Measurements from ENCODE around the gene ANKRD29.
"Not testable (repeated sequence)": the region's sequence is repeated elsewhere in the genome, so short reads cannot be mapped to it uniquely, and the experiment has no call there.

Gene ANKRD29

DNA sequence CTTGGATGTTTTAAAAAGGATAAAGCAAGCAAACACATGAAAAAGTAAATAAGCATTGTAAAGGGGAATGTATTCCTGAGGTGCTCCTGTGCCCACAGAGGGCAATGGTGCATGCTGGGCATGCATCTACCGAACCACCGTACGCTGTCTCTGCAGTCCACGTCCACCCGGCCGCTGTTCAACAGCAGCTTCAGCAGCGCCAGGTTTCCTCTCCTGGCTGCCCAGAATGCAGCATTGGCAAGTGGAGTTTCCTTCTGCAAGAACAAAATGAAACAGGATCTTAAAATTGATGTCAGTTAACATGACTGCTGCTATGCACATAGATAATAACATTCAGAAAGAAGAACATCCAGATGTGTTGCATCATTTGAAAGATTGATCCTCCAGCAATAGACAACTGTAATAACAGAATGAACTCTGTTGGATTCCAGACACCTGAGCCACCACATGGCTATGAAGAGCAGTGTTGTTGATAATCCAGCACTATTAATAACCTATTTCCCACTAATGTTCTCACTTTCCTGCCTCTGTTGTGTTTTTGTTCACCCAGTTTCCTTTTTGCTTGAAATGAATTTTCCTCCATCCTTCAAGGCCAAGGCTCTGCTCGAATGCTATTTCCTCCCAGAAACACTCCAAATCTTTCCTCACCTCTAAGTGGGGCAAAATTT is 13.6 kb downstream of the ANKRD29 start:
- no peak for TF ChIP-seq JUND (IDR thresholded peaks at IDR 0.05; ENCODE audit: low read depth)
- in situ Hi-C loops (cut with HindIII; ENCODE audit: low pct_unique_long_range_greater_than_20kb, low sequenced_read_pairs), result no loop called here
- no peak for DNase-seq (ENCODE audit: low read depth in 1 of 2, low spot score in 1 of 2)

DNA sequence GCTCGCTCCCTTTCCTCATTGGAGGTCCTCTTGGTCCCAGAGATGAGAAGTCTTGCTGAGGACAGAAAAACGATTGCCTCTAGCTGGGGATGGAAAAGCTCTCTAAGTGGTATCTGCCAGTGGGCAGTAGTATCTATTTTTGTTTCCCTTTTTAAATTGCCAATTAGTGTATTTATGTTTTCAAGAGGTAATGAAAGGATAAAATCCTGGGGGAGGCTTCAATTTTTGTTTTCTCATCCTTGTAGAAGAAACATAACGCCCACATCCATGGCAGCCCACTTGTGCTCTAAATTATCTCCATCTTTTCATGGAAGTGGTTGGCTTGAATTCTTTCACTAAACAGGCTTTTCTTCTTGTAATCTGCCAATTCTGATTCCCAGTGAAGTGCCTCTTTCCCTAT is 14.3 kb downstream of the ANKRD29 start:
- in situ Hi-C loops (cut with HindIII; ENCODE audit: low pct_unique_long_range_greater_than_20kb, low sequenced_read_pairs), result no loop called here
- no peak for DNase-seq (ENCODE audit: low read depth in 1 of 2, low spot score in 1 of 2)

DNA sequence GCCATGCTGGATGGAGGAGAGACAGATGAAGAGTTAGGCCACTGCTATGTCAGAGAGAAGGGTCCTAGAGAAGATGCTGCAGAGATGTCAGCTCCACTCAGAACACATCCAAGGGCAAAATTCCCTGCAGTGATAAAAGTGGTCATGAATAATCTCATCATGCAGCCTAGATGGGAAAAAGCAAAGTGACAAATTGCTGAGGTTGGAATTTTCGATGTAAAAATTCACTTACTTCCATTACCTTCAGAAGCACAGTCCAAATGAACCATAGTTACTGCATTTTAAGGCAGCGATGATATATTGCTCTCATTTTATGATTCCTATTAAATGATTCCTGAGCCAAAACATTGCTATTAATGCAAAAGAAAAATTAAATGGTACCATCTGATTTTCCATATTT is 16.4 kb downstream of the ANKRD29 start:
- in situ Hi-C loops (cut with HindIII; ENCODE audit: low pct_unique_long_range_greater_than_20kb, low sequenced_read_pairs), result no loop called here
- no peak for TF ChIP-seq JUND (IDR thresholded peaks at IDR 0.05; ENCODE audit: low read depth)
- DNase-seq (ENCODE audit: low read depth in 1 of 2, low spot score in 1 of 2), result no peak

More for the DNA sequence above, 14.3 kb downstream of the ANKRD29 start:
- no peak for TF ChIP-seq JUND (IDR thresholded peaks at IDR 0.05; ENCODE audit: low read depth)

DNA sequence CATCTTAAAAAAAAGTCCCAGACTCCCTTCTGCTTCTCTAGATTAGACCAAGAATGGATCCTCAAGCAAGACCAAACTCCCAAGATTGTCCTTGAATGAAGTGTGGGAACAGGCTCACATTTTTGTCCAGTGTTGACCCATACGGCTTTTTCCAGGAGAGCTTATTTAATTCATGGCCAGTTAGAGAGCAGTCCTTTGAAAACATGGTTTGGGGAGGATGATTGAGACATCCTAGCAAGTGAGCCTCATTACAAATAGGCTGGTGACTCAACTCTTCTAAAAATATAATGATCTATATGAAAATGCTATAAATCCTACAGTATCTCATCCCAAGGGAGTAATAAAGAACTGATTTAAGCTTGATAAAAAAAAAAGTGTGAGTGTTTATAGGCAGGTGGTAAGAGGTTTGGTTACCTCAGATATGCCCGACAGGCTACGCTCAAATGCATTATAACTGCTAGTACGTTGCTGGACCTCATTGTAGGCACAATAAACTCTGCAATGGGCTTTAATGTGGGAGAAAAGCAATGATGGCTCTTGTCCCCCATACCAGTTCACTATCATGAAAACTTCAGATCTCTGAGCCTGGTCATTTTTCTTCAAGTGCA is 17.0 kb downstream of the ANKRD29 start:
- in situ Hi-C loops (cut with HindIII; ENCODE audit: low pct_unique_long_range_greater_than_20kb, low sequenced_read_pairs), result no loop called here
- TF ChIP-seq JUND (IDR thresholded peaks at IDR 0.05; ENCODE audit: low read depth), result no peak

DNA sequence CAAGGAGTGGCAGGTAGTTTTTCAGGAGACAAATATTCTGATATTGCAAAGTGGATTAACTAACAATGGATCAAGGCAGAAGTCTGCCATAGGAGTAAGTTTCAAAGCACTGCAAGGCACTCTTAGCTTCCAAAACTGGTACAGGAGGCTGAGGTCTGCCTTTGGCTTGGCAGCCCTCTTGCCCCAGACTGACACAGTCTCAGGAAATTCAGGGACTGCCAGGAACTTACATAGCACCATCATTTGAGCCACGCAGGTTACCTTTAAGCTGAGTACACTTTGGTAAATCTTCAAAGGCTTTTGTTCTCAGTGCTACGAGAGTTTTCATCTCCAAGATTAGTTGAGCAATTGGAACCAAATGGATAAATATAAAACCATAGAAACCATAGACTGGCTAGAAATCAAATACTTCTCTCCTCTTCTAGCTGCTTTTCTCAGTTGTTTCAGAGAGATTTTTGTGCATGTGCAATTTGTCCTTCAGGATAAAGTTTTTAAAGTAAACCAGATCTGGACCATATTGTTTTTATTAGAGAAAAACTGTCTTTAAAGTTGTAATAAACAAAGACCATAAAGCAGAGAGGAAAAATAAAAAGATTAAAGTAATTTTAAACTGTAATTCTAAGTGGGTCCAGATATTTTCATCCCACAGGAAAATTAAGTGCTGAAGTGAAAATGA is 18.8 kb downstream of the ANKRD29 start:
- in situ Hi-C loops (cut with HindIII; ENCODE audit: low pct_unique_long_range_greater_than_20kb, low sequenced_read_pairs), result no loop called here
- no peak for DNase-seq (ENCODE audit: low read depth in 1 of 2, low spot score in 1 of 2)
- TF ChIP-seq JUND (IDR thresholded peaks at IDR 0.05; ENCODE audit: low read depth), result no peak

More for the DNA sequence above, 17.0 kb downstream of the ANKRD29 start:
- no peak for DNase-seq (ENCODE audit: low read depth in 1 of 2, low spot score in 1 of 2)

DNA sequence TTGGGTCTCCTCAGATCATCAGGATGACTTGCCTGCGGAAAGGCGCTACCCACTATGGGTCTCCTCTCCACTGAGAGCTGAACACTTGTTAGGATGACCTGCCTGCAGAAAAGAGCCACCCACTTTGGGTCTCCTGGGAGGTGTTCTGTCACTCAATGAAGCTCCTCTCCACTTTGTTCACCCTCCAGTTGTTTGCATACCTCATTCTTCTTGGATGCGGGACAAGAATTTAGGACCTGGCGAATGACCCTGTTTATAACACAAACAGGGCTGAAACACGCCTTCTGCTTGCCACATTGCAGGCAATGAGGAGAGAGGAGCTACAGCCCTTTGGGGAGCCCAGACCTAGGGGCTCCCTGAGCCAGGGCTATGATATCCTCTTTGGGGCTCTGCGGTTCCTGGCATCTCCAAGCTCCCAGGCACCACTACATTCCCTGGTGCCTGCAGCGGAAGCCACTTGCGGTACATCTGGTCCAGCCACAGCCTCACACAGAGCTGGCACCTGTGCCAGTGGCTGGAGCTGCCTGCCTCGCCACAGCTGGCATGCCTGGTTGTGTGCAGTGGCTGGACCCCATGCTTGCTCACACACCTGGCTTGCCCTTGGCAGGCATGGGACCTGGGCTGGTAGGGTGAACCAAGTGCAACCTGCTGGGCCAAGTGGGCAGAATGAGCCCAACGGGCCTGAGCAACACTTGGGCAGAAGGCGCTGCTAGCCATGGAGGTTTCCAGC is 20.6 kb downstream of the ANKRD29 start:
- DNase-seq (ENCODE audit: low read depth in 1 of 2, low spot score in 1 of 2), result no peak
- TF ChIP-seq JUND (IDR thresholded peaks at IDR 0.05; ENCODE audit: low read depth), result no peak
- in situ Hi-C loops (cut with HindIII; ENCODE audit: low pct_unique_long_range_greater_than_20kb, low sequenced_read_pairs), result no loop called here

DNA sequence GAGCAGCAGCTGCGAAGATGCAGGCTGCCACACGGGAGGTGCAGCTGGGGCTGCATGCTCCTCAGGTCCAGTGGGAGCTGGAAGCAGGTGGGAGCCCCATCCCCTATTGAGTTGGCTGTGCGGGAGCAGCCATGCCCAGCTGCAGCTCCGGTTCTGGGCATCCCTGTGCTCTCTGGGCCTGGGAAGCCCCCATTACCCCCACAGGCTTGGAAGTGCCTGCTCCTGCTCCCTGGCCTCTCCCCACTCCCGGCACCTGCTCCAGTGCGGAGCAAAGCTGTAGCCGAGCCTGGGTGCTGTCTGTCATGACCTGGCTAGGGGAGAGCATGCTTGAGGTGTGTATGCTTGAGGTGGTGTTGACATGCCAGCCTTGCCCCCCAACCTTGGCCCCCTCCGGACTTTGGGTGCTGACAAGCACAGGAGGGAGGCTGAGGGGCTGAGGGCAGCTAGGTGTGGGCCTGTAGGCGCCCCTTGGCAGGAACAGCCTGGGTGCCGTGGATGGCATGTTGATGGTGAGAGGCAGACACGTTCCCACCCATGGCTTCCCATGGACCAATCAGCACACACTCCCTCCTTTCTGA is 21.5 kb downstream of the ANKRD29 start:
- TF ChIP-seq JUND (IDR thresholded peaks at IDR 0.05; ENCODE audit: low read depth), result no peak
- DNase-seq (ENCODE audit: low read depth in 1 of 2, low spot score in 1 of 2), result no peak
- in situ Hi-C loops (cut with HindIII; ENCODE audit: low pct_unique_long_range_greater_than_20kb, low sequenced_read_pairs), result no loop called here

DNA sequence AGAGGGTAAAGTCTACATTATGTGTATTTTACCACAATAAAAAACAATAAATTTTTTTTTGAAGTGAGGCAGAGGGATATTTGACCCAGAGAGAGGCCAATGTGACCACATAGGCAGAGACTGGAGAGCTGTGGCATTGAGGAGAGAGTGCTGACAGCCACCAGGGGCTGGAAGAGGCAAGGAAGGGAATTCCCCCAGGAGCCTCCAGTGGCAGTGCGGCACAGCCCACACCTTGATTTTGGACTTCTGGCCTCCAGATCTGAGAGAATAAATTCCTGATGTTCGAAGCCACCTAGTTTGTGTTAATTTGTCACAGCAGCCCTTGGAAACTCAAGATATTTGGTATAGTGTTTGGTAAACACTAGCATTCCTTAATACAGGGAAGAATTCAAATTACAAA is 22.7 kb downstream of the ANKRD29 start:
- in situ Hi-C loops (cut with HindIII; ENCODE audit: low pct_unique_long_range_greater_than_20kb, low sequenced_read_pairs), result no loop called here
- no peak for TF ChIP-seq JUND (IDR thresholded peaks at IDR 0.05; ENCODE audit: low read depth)
- no peak for DNase-seq (ENCODE audit: low read depth in 1 of 2, low spot score in 1 of 2)

DNA sequence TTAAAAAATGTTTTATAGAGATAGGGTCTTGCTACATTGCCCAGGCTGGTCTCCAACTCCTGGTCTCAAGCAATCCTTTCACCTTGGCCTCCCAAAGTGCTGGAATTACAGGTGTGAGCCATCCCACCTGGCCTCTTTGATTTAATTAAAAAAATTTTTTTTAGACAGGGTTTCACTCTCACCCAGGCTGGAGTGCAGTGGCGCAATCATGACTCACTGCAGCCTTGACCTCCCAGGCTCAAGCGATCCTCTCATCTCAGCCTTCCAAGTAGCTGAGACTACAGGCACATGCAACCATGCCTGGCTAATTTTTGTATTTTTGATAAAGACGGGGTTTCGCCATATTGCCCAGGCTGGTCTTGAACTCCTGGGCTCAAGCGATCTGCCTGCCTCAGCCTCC is 26.3 kb downstream of the ANKRD29 start:
- in situ Hi-C loops (cut with HindIII; ENCODE audit: low pct_unique_long_range_greater_than_20kb, low sequenced_read_pairs), result not testable (repeated sequence)

DNA sequence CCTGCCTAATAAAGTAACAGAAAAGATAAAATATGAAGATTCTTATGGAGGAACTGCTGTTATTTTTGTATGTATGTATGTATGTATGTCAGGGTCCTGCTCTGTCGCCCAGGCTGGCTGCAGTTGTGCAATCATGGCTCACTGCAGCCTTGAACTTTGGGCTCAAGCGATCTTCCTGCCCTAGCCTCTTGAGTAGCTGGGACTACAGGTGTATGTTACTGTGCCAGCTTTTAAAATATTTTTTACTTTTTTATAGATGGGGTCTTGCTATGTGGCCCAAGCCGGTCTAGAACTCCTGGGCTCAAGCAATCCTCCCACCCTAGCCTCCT is 26.7 kb downstream of the ANKRD29 start:
- in situ Hi-C loops (cut with HindIII; ENCODE audit: low pct_unique_long_range_greater_than_20kb, low sequenced_read_pairs), result no loop called here
- no peak for TF ChIP-seq JUND (IDR thresholded peaks at IDR 0.05; ENCODE audit: low read depth)
- no peak for DNase-seq (ENCODE audit: low read depth in 1 of 2, low spot score in 1 of 2)

More for the DNA sequence above, 26.3 kb downstream of the ANKRD29 start:
- DNase-seq (ENCODE audit: low read depth in 1 of 2, low spot score in 1 of 2), result not testable (repeated sequence)

DNA sequence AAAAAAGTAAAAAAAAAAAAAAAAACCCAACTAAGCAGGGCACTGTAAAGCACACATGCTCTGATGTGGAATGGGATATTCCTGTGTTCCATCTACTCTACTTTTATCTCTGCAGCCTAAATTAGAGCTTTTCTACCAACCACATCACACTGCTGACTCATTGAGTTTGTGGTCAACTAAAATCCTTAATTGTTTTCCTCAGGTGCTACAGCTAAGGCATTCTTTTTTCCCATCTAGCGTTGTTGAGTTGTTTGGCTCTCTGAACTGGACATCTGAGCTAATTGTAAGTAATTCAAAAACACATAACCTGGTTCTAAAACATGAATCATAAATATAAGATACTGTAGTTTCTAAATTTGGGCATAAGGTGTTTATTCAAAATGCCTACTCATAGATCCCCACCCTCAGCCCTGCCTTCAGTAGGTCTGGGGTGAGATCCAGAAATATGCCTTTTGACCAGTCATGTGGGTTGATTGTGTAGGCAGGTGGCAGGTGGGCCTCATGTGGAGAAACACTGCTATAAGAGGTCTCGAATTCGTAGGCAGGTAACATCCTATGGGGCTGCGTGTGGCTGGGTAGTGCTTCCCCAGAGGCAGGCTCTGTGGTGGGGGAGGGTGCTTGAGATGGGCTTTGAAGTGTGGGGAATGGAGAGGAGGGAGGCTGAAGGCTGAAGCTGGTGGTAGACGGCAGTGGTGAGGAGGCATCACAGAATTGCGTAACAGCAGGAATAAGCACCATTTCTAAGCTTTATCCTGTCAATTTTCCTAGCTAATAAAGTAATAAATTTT is 27.2 kb downstream of the ANKRD29 start:
- DNase-seq (ENCODE audit: low read depth in 1 of 2, low spot score in 1 of 2), result no peak

DNA sequence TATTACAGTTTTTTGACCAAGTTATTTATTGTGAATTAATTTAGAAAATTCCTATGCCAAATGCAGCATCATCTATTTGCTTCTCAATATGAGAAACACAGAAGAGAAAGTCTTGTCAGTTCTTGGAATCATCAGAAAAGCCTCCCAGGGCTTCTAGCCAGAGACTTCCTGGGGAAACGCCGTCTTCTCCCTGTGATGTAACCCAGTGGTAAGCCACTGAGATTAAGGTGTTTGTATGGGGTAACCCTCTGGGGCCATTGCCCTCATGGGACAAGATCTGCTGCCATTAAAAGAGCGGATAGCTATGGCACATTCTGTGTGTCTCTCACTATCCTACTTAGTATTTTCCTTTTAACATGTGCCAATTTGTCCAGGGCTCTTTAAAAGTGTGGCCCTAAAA is 28.0 kb downstream of the ANKRD29 start:
- in situ Hi-C loops (cut with HindIII; ENCODE audit: low pct_unique_long_range_greater_than_20kb, low sequenced_read_pairs), result no loop called here
- TF ChIP-seq JUND (IDR thresholded peaks at IDR 0.05; ENCODE audit: low read depth), result no peak
- no peak for DNase-seq (ENCODE audit: low read depth in 1 of 2, low spot score in 1 of 2)

More for the DNA sequence above, 27.2 kb downstream of the ANKRD29 start:
- TF ChIP-seq JUND (IDR thresholded peaks at IDR 0.05; ENCODE audit: low read depth), result no peak
- in situ Hi-C loops (cut with HindIII; ENCODE audit: low pct_unique_long_range_greater_than_20kb, low sequenced_read_pairs), result no loop called here

Measured in T47D (cell line).